ENCODE measurements around the gene MEIOC. TPM values are rescaled to one million over a fixed set of nuclear protein-coding genes. Genes with fewer than 3 reads are reported as not detected.
"Not testable (repeated sequence)": the region's sequence is repeated elsewhere in the genome, so short reads cannot be mapped to it uniquely, and the experiment has no call there.

MEIOC gene
- total and polyA plus RNA-seq, 8 donors: 0.91 to 1.6 (median 1.2) TPM; not detected in 2

DNA sequence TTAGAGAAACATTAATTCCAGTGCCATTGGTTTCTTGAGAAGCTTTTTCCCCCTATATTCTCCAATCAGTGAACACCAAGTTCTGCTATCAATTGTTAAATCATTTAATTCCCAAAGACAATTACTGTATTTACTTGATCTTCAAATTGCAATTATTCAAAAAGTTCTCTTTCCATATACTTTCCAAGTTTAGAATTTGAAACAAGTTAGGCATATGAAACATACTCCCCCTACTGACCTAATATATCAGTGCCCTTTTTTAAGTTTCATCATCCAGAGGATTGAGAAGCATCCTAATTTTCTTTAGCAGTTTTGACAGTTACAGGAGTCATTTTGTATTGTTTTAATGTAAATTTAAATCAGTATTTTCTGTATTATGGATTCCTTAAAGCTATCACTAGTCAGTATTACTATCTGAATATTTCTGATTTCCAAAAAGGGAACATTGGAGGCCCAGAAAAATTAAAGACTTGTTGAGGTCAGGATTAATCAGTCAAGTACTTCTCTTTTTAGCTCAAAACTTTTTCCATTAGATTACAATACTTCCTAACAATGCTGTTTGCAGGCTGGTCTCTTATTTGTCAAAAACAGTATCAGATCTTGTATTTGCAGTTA, 16.3 kb downstream of the MEIOC start:
- DNase-seq (no peak), ATAC-seq (no peak)
- Histone ChIP-seq H3K27ac (no peak overlapping the region), H3K36me3 (peaks cover 0 to 6% of the 10 kb centered on the region in 2 donors), H3K4me3 (no peak overlapping the region), H3K4me1 (no peaks in the 10 kb centered on the region), H3K9me3 (no peaks in the 10 kb centered on the region), H3K27me3 (no peaks in the 10 kb centered on the region)
- TF ChIP-seq, protein P1, sequence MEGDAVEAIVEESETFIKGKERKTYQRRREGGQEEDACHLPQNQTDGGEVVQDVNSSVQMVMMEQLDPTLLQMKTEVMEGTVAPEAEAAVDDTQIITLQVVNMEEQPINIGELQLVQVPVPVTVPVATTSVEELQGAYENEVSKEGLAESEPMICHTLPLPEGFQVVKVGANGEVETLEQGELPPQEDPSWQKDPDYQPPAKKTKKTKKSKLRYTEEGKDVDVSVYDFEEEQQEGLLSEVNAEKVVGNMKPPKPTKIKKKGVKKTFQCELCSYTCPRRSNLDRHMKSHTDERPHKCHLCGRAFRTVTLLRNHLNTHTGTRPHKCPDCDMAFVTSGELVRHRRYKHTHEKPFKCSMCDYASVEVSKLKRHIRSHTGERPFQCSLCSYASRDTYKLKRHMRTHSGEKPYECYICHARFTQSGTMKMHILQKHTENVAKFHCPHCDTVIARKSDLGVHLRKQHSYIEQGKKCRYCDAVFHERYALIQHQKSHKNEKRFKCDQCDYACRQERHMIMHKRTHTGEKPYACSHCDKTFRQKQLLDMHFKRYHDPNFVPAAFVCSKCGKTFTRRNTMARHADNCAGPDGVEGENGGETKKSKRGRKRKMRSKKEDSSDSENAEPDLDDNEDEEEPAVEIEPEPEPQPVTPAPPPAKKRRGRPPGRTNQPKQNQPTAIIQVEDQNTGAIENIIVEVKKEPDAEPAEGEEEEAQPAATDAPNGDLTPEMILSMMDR (IDR thresholded peaks at IDR 0.05): peak; percentile 29 to 32
- intact Hi-C loops (cut with DNase I): no loop called here

DNA sequence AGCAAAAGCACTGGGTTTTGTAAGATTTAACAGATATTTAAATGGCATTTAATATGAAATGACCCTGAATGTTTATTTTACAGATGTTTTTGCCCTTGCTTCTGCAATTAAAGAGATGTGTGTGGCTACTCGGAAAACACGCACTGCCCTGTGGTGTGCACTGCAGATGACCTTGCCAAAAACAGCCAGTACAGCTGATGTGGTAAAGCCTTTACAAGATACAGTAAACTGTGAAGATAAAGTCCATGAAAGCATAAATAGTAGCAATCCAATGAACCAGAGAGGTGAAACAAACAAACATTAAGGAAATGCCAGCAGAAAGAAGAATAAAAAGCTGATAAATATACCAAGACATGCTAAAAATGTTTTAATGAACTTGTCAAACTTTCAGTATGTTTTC, 17.6 kb downstream of the MEIOC start:
- Histone ChIP-seq H3K36me3 (peaks cover 0 to 19% of the 10 kb centered on the region in 2 donors), H3K27ac (no peak overlapping the region), H3K4me1 (no peaks in the 10 kb centered on the region), H3K4me3 (no peak overlapping the region), H3K27me3 (no peaks in the 10 kb centered on the region), H3K9me3 (no peaks in the 10 kb centered on the region)
- TF ChIP-seq, protein P1 (IDR thresholded peaks at IDR 0.05): no peak
- DNase-seq: no peak
- ATAC-seq: no peak
- intact Hi-C loops (cut with DNase I): no loop called here

DNA sequence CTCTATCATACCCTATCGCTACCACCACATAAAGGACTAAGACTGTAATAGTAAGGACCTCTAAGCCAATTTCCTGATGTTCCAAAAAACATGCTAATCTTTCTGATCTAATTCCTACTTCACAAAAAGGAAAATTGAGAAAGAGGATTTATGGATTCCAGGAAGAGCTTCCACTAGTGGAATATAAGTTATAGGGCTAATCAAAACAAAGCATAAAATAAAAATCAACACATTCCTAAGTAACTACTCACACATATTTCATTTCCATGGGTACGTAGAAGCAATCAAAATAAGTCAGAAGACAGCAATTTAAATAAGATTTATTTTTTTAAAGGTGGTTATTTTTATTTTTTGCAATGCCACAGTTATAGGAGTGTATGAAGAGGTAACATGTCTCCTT, 20.9 kb downstream of the MEIOC start:
- Histone ChIP-seq H3K4me3 (no peak overlapping the region), H3K27me3 (no peaks in the 10 kb centered on the region), H3K36me3 (peaks cover 3 to 50% of the 10 kb centered on the region in 2 donors), H3K4me1 (no peaks in the 10 kb centered on the region), H3K27ac (no peak overlapping the region), H3K9me3 (no peaks in the 10 kb centered on the region)
- TF ChIP-seq, protein P1 (IDR thresholded peaks at IDR 0.05): no peak
- intact Hi-C loops (cut with DNase I): no loop called here
- DNase-seq (no peak), ATAC-seq (no peak)

DNA sequence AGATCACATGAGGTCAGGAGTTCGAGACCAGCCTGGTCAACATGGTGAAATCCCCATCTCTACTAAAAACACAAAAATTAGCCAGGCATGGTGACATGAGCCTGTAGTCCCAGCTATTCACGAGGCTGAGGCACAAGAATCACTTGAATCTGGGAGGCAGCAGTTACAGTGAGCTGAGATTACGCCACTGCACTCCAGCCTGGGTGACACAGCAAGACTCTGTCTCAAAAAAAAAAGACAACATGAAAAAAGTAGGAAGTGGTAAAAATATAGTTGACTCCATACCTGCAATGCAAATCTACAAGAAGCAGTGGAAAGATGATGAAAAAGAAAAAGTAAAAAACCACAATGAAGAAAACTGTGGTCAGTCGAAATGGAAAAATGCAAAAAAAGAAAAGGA, 27.0 kb downstream of the MEIOC start:
- intact Hi-C loops (cut with DNase I); H3K27me3 ChIP-seq; H3K4me3 ChIP-seq; ATAC-seq; H3K9me3 ChIP-seq; DNase-seq: not testable (repeated sequence)
- Histone ChIP-seq H3K27ac (peak overlapping the region in 1 of 2 donors; percentile 63), H3K4me1 (peaks cover under 1 to 16% of the 10 kb centered on the region in 2 donors), H3K36me3 (peaks cover 3 to 63% of the 10 kb centered on the region in 2 donors)

DNA sequence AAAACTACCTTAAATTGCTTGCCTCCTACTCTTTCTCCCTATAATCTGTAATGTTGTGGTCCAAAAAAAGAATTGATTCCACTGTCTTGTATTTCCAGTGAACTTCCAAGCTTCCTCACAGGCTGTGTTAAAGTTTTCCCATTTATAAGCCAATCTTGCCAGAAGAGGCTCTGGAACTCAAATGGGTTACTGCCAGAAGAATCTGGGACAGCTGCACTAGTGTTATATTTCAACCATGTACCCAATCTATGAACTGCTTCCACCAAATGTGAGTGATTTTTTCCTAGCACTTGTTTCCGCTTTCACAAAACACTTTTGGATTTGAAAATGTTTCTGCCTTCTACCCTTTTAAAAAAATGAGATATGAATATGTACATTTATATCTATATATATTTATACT, 31.5 kb downstream of the MEIOC start:
- no peak overlapping the region for H3K4me3 ChIP-seq
- no peak for DNase-seq
- peaks cover 9 to 41% of the 10 kb centered on the region in 2 donors for H3K4me1 ChIP-seq
- H3K27me3 ChIP-seq: no peaks in the 10 kb centered on the region
- intact Hi-C loops (cut with DNase I): no loop called here
- no peak for ATAC-seq
- H3K36me3 ChIP-seq: peaks cover 0 to 20% of the 10 kb centered on the region in 2 donors
- TF ChIP-seq, protein P1 (IDR thresholded peaks at IDR 0.05): no peak
- H3K9me3 ChIP-seq: no peaks in the 10 kb centered on the region
- H3K27ac ChIP-seq: no peak overlapping the region

DNA sequence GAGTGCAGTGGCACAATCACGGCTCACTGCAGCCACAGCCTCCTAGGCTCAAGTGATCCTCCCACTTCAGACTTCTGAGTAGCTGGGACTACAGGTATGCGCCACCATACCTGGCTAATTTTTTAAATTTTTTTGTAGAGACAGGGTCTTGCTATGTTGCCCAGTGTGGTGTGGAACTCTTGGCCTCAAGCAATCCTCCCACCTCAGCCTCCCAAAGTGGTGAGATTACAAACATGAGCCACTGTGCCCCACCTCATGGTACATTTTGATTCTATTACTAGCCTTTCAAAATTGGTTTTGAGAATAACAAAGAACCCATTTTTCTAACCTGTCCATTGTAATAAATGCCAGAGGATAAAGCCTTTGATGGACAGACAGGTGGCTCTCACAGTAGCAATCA, 31.9 kb downstream of the MEIOC start:
- intact Hi-C loops (cut with DNase I): no loop called here
- TF ChIP-seq, protein P1 (IDR thresholded peaks at IDR 0.05): no peak
- no peak overlapping the region for H3K4me3 ChIP-seq

More for the DNA sequence above, 31.9 kb downstream of the MEIOC start:
- Histone ChIP-seq H3K4me1 (peaks cover 9 to 37% of the 10 kb centered on the region in 2 donors), H3K27ac (no peak overlapping the region), H3K27me3 (no peaks in the 10 kb centered on the region), H3K36me3 (peaks cover 0 to 16% of the 10 kb centered on the region in 2 donors), H3K9me3 (no peaks in the 10 kb centered on the region)
- DNase-seq (no peak), ATAC-seq (no peak)

Data from left lung (tissue), 10 donors.